NT2/D1 (cell line): ENCODE results near the gene KIF16B.

Experiments
- YY1 ChIP-seq: IDR thresholded peaks from 2 replicates; pipeline ENCODE4 v1.6.1; 2011; ENCODE audit not compliant: insufficient read length, insufficient read depth
- ZNF274 ChIP-seq: IDR thresholded peaks from 2 replicates; pipeline ENCODE4 v1.6.1; 2011; ENCODE audit warnings: mild to moderate bottlenecking, low read depth, low read length

- TF ChIP-seq ZNF274 (no peak), YY1 (no peak)
Observed at GRCh38 chr20:16327606-16328005, 245.6 kb downstream of the KIF16B start.
